Measurements from ENCODE around the gene CDADC1. TPM values are rescaled to one million over a fixed set of nuclear protein-coding genes. Genes with fewer than 3 reads are reported as not detected.

CDADC1 gene
- polyA plus RNA-seq, 1 donor: 10.2 TPM

- no peak for DNase-seq
Observed at GRCh38 chr13:49296659-49297058, 48.9 kb downstream of the CDADC1 start.

- no peak for DNase-seq
Observed at GRCh38 chr13:49297338-49297737, 49.6 kb downstream of the CDADC1 start.

GRCh38 chr13:49298416-49298815 lies 50.7 kb downstream of the CDADC1 start:
- DNase-seq: no peak

- DNase-seq: no peak
Observed at GRCh38 chr13:49298903-49299605, 51.3 kb downstream of the CDADC1 start.

- DNase-seq: no peak
Observed at GRCh38 chr13:49300276-49300675, 52.6 kb downstream of the CDADC1 start.

GRCh38 chr13:49300739-49301589 lies 53.2 kb downstream of the CDADC1 start:
- peak; percentile 76 for DNase-seq

GRCh38 chr13:49302222-49302621 lies 54.5 kb downstream of the CDADC1 start:
- no peak for DNase-seq

GRCh38 chr13:49302817-49303216 lies 55.1 kb downstream of the CDADC1 start:
- DNase-seq: no peak

- no peak for DNase-seq
Observed at GRCh38 chr13:49303533-49304252, 56.0 kb downstream of the CDADC1 start.

- DNase-seq: no peak
Observed at GRCh38 chr13:49304356-49304755, 56.6 kb downstream of the CDADC1 start.

- no peak for DNase-seq
Observed at GRCh38 chr13:49304763-49305700, 57.3 kb downstream of the CDADC1 start.

GRCh38 chr13:49305792-49306425 lies 58.2 kb downstream of the CDADC1 start:
- no peak for DNase-seq

GRCh38 chr13:49307365-49307764 lies 59.6 kb downstream of the CDADC1 start:
- DNase-seq: no peak

GRCh38 chr13:49308097-49308875 lies 60.6 kb downstream of the CDADC1 start:
- DNase-seq: peak; percentile 79

- no peak for DNase-seq
Observed at GRCh38 chr13:49308921-49309408, 61.2 kb downstream of the CDADC1 start.

GRCh38 chr13:49310251-49310650 lies 62.5 kb downstream of the CDADC1 start:
- no peak for DNase-seq

- DNase-seq: no peak
Observed at GRCh38 chr13:49311816-49312215, 64.1 kb downstream of the CDADC1 start.

- no peak for DNase-seq
Observed at GRCh38 chr13:49314344-49314882, 66.7 kb downstream of the CDADC1 start.

- DNase-seq: no peak
Observed at GRCh38 chr13:49315036-49315565, 67.4 kb downstream of the CDADC1 start.

All from hindlimb muscle (tissue), 1 donor.